ENCODE results near the gene MAD1L1.

Gene MAD1L1

GRCh38 chr7:2219136-2219535, 13.6 kb downstream of the MAD1L1 start:
- DNase-seq (ENCODE audit: low read depth, low spot score): no peak

GRCh38 chr7:2218444-2218785, 14.3 kb downstream of the MAD1L1 start:
- DNase-seq (ENCODE audit: low read depth, low spot score): no peak

- DNase-seq (ENCODE audit: low read depth, low spot score): no peak
Observed at GRCh38 chr7:2217716-2218443, 14.9 kb downstream of the MAD1L1 start.

- DNase-seq (ENCODE audit: low read depth, low spot score): no peak
Observed at GRCh38 chr7:2217206-2217605, 15.5 kb downstream of the MAD1L1 start.

GRCh38 chr7:2215851-2216250, 16.9 kb downstream of the MAD1L1 start:
- no peak for DNase-seq (ENCODE audit: low read depth, low spot score)

GRCh38 chr7:2214636-2215035, 18.1 kb downstream of the MAD1L1 start:
- no peak for DNase-seq (ENCODE audit: low read depth, low spot score)

GRCh38 chr7:2213551-2214215, 19.1 kb downstream of the MAD1L1 start:
- DNase-seq (ENCODE audit: low read depth, low spot score): no peak

- DNase-seq (ENCODE audit: low read depth, low spot score): no peak
Observed at GRCh38 chr7:2212906-2213305, 19.8 kb downstream of the MAD1L1 start.

GRCh38 chr7:2211926-2212325, 20.8 kb downstream of the MAD1L1 start:
- DNase-seq (ENCODE audit: low read depth, low spot score): no peak

GRCh38 chr7:2211259-2211880, 21.4 kb downstream of the MAD1L1 start:
- no peak for DNase-seq (ENCODE audit: low read depth, low spot score)

GRCh38 chr7:2210551-2211258, 22.0 kb downstream of the MAD1L1 start:
- DNase-seq (ENCODE audit: low read depth, low spot score): no peak

GRCh38 chr7:2209961-2210323, 22.8 kb downstream of the MAD1L1 start:
- no peak for DNase-seq (ENCODE audit: low read depth, low spot score)

GRCh38 chr7:2209146-2209960, 23.4 kb downstream of the MAD1L1 start:
- no peak for DNase-seq (ENCODE audit: low read depth, low spot score)

GRCh38 chr7:2208712-2209111, 24.0 kb downstream of the MAD1L1 start:
- no peak for DNase-seq (ENCODE audit: low read depth, low spot score)

- no peak for DNase-seq (ENCODE audit: low read depth, low spot score)
Observed at GRCh38 chr7:2205036-2205780, 27.5 kb downstream of the MAD1L1 start.

GRCh38 chr7:2204446-2204845, 28.3 kb downstream of the MAD1L1 start:
- no peak for DNase-seq (ENCODE audit: low read depth, low spot score)

GRCh38 chr7:2203766-2204300, 28.9 kb downstream of the MAD1L1 start:
- DNase-seq (ENCODE audit: low read depth, low spot score): no peak

- no peak for DNase-seq (ENCODE audit: low read depth, low spot score)
Observed at GRCh38 chr7:2202901-2203765, 29.6 kb downstream of the MAD1L1 start.

GRCh38 chr7:2202361-2202761, 30.4 kb downstream of the MAD1L1 start:
- no peak for DNase-seq (ENCODE audit: low read depth, low spot score)
